Measurements from ENCODE around the gene SKA2. TPM values are rescaled to one million over a fixed set of nuclear protein-coding genes. Genes with fewer than 3 reads are reported as not detected.

SKA2 gene
- total and polyA plus RNA-seq, 9 of the 15 experiments (the other 6 are each of a cell fraction or from before 2014, with no cell fraction given), result 58.1 to 183 (median 133) TPM

- TF ChIP-seq CUX1 (CRISPR knock-in tag; IDR thresholded peaks at IDR 0.05), result no peak
- no peak for TF ChIP-seq ZNF311 (CRISPR knock-in tag; IDR thresholded peaks at IDR 0.05)
- TF ChIP-seq ZNF3 (CRISPR knock-in tag; IDR thresholded peaks at IDR 0.05), result no peak
- peak; percentile 77 to 90 for TF ChIP-seq E2F6 (IDR thresholded peaks at IDR 0.05; ENCODE audit: borderline replicate concordance in 1 of 2, extremely low read depth in 1 of 2, insufficient read depth in 1 of 2, insufficient read length in 1 of 2, low read depth in 1 of 2, low read length in 1 of 2, poor library complexity in 1 of 2, severe bottlenecking in 1 of 2)
- TF ChIP-seq RBM25 (IDR thresholded peaks at IDR 0.05; ENCODE audit: low read depth, low read length, severe bottlenecking), result peak; percentile 46
- TF ChIP-seq HLTF (IDR thresholded peaks at IDR 0.05), result no peak
- no peak for TF ChIP-seq RBM14 (IDR thresholded peaks at IDR 0.05; ENCODE audit: borderline replicate concordance, insufficient read depth, low read depth, low read length)
- 0 out of 2 replicates have a peak, but pooled peaks have one; percentile 38 for TF ChIP-seq CAMTA2 (CRISPR knock-in tag; conservative IDR thresholded peaks at IDR 0.05)
- no peak for TF ChIP-seq CBX8 (IDR thresholded peaks at IDR 0.05; ENCODE audit: borderline replicate concordance, extremely low read depth, low read depth, low read length, poor library complexity, severe bottlenecking)
- no peak for TF ChIP-seq ZNF212 (CRISPR knock-in tag; IDR thresholded peaks at IDR 0.05)
- no peak for TF ChIP-seq DLX4 (CRISPR knock-in tag; IDR thresholded peaks at IDR 0.05)
- TF ChIP-seq BRCA1 (IDR thresholded peaks at IDR 0.05), result no peak
- no peak for TF ChIP-seq BRCA1 (CRISPR knock-in tag; IDR thresholded peaks at IDR 0.05)
- TF ChIP-seq SP2 (IDR thresholded peaks at IDR 0.05; ENCODE audit: extremely low read depth, low read depth, low read length, poor library complexity, severe bottlenecking), result no peak
- no peak for TF ChIP-seq ZBTB5 (IDR thresholded peaks at IDR 0.05)
- TF ChIP-seq ATF7 (IDR thresholded peaks at IDR 0.05), result peak; percentile 82
- peak; percentile 69 for TF ChIP-seq POLR2B (IDR thresholded peaks at IDR 0.05; ENCODE audit: low read depth, partially characterized antibody)
- no peak for TF ChIP-seq HDGF (IDR thresholded peaks at IDR 0.05)
- TF ChIP-seq CHD2 (IDR thresholded peaks at IDR 0.05; ENCODE audit: low read depth, low read length), result peak; percentile 97
These were observed 48.3 kb downstream of the SKA2 start, which contains the start of gene TRIM37 (continued) for GRCh38 chr17:59106463-59107305.

Measured in K562 (cell line).